GM23338 (cell line): ENCODE data around the gene RAD51B. TPM values are rescaled to one million over a fixed set of nuclear protein-coding genes. Genes with fewer than 3 reads are reported as not detected.

Experiments
- ATAC-seq: fragments of 200-7000 bp; cut with Tn5 transposase; 3 replicates; pipeline ENCODE4 v1.9.1; 2020
- DNase-seq: peaks from one replicate; pipeline ENCODE4 v3.0.0-alpha.2; 2015; ENCODE audit warnings: low spot score
- H2AFZ ChIP-seq: fragments of 200-600 bp; sonication (generic); 2 replicates; pipeline ENCODE4 v1.8.0; 2016; ENCODE audit warnings: antibody characterized with exemption, mild to moderate bottlenecking, moderate library complexity
- H3F3A ChIP-seq: fragments of 200-600 bp; sonication (generic); replicated peaks from 2 replicates; pipeline ENCODE4 v1.8.0; 2017; ENCODE audit warnings: antibody characterized with exemption, mixed run types, low read depth
- H3K27ac ChIP-seq: fragments of 200-600 bp; sonication (generic); 2 replicates; pipeline ENCODE4 v1.6.1; 2016; ENCODE audit warnings: low read depth
- H3K27me3 ChIP-seq: fragments of 200-600 bp; sonication (generic); 2 replicates; pipeline ENCODE4 v1.8.0; 2016; ENCODE audit warnings: mild to moderate bottlenecking, mixed run types, moderate library complexity; ENCODE audit not compliant: insufficient read depth
- H3K36me3 ChIP-seq: fragments of 200-600 bp; sonication (generic); 2 replicates; pipeline ENCODE4 v1.8.0; 2016; ENCODE audit warnings: mild to moderate bottlenecking; ENCODE audit not compliant: insufficient read depth
- H3K4me1 ChIP-seq: fragments of 200-600 bp; sonication (generic); 2 replicates; pipeline ENCODE4 v1.8.0; 2016; ENCODE audit warnings: mild to moderate bottlenecking, moderate library complexity; ENCODE audit not compliant: insufficient read depth
- H3K4me2 ChIP-seq: fragments of 200-600 bp; sonication (generic); 2 replicates; pipeline ENCODE4 v1.7.1; 2017; ENCODE audit warnings: mixed run types
- H3K4me3 ChIP-seq: fragments of 200-600 bp; sonication (generic); 2 replicates; pipeline ENCODE4 v1.6.1; 2016; ENCODE audit warnings: mixed run types
- H3K79me2 ChIP-seq: fragments of 200-600 bp; sonication (generic); replicated peaks from 2 replicates; pipeline ENCODE4 v1.8.0; 2017; ENCODE audit warnings: mild to moderate bottlenecking; ENCODE audit not compliant: insufficient read depth
- H3K9me2 ChIP-seq: fragments of 200-600 bp; sonication (generic); 2 replicates; pipeline ENCODE4 v1.8.0; 2017; ENCODE audit not compliant: insufficient read depth
- H4K20me1 ChIP-seq: fragments of 200-600 bp; sonication (generic); replicated peaks from 2 replicates; pipeline ENCODE4 v1.8.0; 2017; ENCODE audit warnings: mild to moderate bottlenecking; ENCODE audit not compliant: insufficient read depth
- H3K27ac Mint-ChIP-seq: 2 replicates; pipeline ENCODE4 v1.8.0; 2020; ENCODE audit warnings: inconsistent platforms, mild to moderate bottlenecking, moderate library complexity, mixed read lengths
- H3K27me3 Mint-ChIP-seq: 3 replicates; pipeline ENCODE4 v1.8.0; 2022; ENCODE audit warnings: low read depth, mild to moderate bottlenecking, moderate library complexity, mixed read lengths, inconsistent platforms; ENCODE audit not compliant: insufficient read depth, poor library complexity
- H3K36me3 Mint-ChIP-seq: 3 replicates; pipeline ENCODE4 v1.8.0; 2021; ENCODE audit warnings: low read depth, mild to moderate bottlenecking, inconsistent platforms, moderate library complexity, mixed read lengths
- H3K4me1 Mint-ChIP-seq: 3 replicates; pipeline ENCODE4 v1.8.0; 2020; ENCODE audit warnings: mild to moderate bottlenecking, inconsistent platforms, mixed read lengths
- H3K4me3 Mint-ChIP-seq: 3 replicates; pipeline ENCODE4 v1.8.0; 2021; ENCODE audit warnings: moderate library complexity, mild to moderate bottlenecking, inconsistent platforms, mixed read lengths
- H3K9me3 Mint-ChIP-seq: 3 replicates; pipeline ENCODE4 v1.8.0; 2020; ENCODE audit warnings: moderate library complexity, mild to moderate bottlenecking, inconsistent platforms, mixed read lengths
- CREB1 ChIP-seq: fragments of 250-450 bp; sonication (Bioruptor Pico); IDR thresholded peaks from 2 replicates; pipeline ENCODE4 v1.5.0; 2020; ENCODE audit warnings: low read depth, mild to moderate bottlenecking, moderate library complexity
- CTCF ChIP-seq, 2 experiments: fragments of 200-600 bp in 1 of 2; sonication (generic) in 1 of 2; conservative IDR thresholded peaks; 2 replicates each; pipeline versions ENCODE4 v1.5.1 to v1.6.1; 2016 to 2017; ENCODE audit warnings: antibody characterized with exemption in 2 of 2, low read depth in 2 of 2, mild to moderate bottlenecking in 2 of 2, moderate library complexity in 1 of 2
- ETS1 ChIP-seq: IDR thresholded peaks from 2 replicates; pipeline ENCODE4 v1.6.1; 2016; ENCODE audit warnings: antibody characterized with exemption
- EZH2 ChIP-seq: fragments of 200-600 bp; sonication (generic); IDR thresholded peaks from one replicate; pipeline ENCODE4 v1.8.0; 2017; ENCODE audit warnings: antibody characterized with exemption, mild to moderate bottlenecking, low read depth; ENCODE audit not compliant: unreplicated experiment
- EZH2phosphoT487 ChIP-seq: fragments of 200-600 bp; sonication (generic); IDR thresholded peaks from one replicate; pipeline ENCODE4 v1.8.1; 2018; ENCODE audit warnings: antibody characterized with exemption; ENCODE audit not compliant: unreplicated experiment
- JUNB ChIP-seq: IDR thresholded peaks from one replicate; pipeline ENCODE4 v1.6.1; 2016; ENCODE audit warnings: antibody characterized with exemption; ENCODE audit not compliant: unreplicated experiment
- NANOG ChIP-seq: IDR thresholded peaks from 2 replicates; pipeline ENCODE4 v1.6.1; 2016; ENCODE audit warnings: antibody characterized with exemption, borderline replicate concordance
- POLR2AphosphoS5 ChIP-seq: IDR thresholded peaks from 2 replicates; pipeline ENCODE4 v1.6.1; 2016; ENCODE audit warnings: antibody characterized with exemption, low read depth
- REST ChIP-seq: IDR thresholded peaks from one replicate; pipeline ENCODE4 v1.6.1; 2018; ENCODE audit warnings: antibody characterized with exemption; ENCODE audit not compliant: unreplicated experiment
- STAT1 ChIP-seq: IDR thresholded peaks from one replicate; pipeline ENCODE4 v1.6.1; 2016; ENCODE audit warnings: antibody characterized with exemption; ENCODE audit not compliant: unreplicated experiment
- ZNF114 ChIP-seq: fragments of 250-450 bp; sonication (Bioruptor Pico); IDR thresholded peaks from 2 replicates; pipeline ENCODE4 v1.5.0; 2020; ENCODE audit warnings: mild to moderate bottlenecking, moderate library complexity
- ZNF331 ChIP-seq: fragments of 250-450 bp; sonication (Bioruptor Pico); IDR thresholded peaks from 2 replicates; pipeline ENCODE4 v1.5.0; 2020; ENCODE audit warnings: low read depth, mild to moderate bottlenecking, moderate library complexity
- ZNF462 ChIP-seq: fragments of 250-450 bp; sonication (Bioruptor Pico); IDR thresholded peaks from 2 replicates; pipeline ENCODE4 v1.5.0; 2020; ENCODE audit warnings: mild to moderate bottlenecking, moderate library complexity
- polyA plus RNA-seq: library from polyadenylated mRNA; unstranded; fragments of >200 nt; fragmentation: Nextera tagmentation; extraction: Ambion mirVana; gene quantifications from 2 replicates; pipeline ENCODE4 v1.2.1, GENCODE V29; 2016
- total RNA-seq: library from RNA; depleted of rRNA; stranded (reverse); fragments of >200 nt; shearing (Covaris generic); gene quantifications from 2 replicates; pipeline ENCODE4 v1.2.3, GENCODE V29; 2014

The RAD51B gene
- total and polyA plus RNA-seq, 2 experiments from 2014 or later: 15.7 to 29.1 TPM

GRCh38 chr14:68016255-68016914 lies 196.8 kb downstream of the RAD51B start:
- H3K27me3 ChIP-seq: no peaks in the 10 kb centered on the region
- peaks cover 5% of the 10 kb centered on the region; the same call in 2 of the 3 replicates for H3K4me1 Mint-ChIP-seq
- H3K27ac Mint-ChIP-seq: no peak overlapping the region
- H3K4me3 ChIP-seq: no peak overlapping the region
- H2AFZ ChIP-seq: no peak overlapping the region
- ATAC-seq: no peak
- no peak for TF ChIP-seq STAT1
- TF ChIP-seq ZNF331 (CRISPR knock-in tag): no peak
- no peak for TF ChIP-seq ZNF462 (CRISPR knock-in tag)
- no peak for TF ChIP-seq CREB1 (CRISPR knock-in tag)
- TF ChIP-seq EZH2: no peak
- no peak for TF ChIP-seq POLR2AphosphoS5
- no peak for TF ChIP-seq CTCF (conservative IDR thresholded peaks at IDR 0.05; ENCODE audit: low read depth in 2 of 2)
- TF ChIP-seq NANOG: no peak
- no peak for TF ChIP-seq EZH2phosphoT487
- no peak for TF ChIP-seq ZNF114 (CRISPR knock-in tag)
- no peak for TF ChIP-seq ETS1
- no peak for TF ChIP-seq JUNB
- TF ChIP-seq REST: no peak
- H3K36me3 ChIP-seq: no peaks in the 10 kb centered on the region; the same call in 1 of the 2 replicates
- no peaks in the 10 kb centered on the region for H3K4me1 ChIP-seq
- H3K9me3 Mint-ChIP-seq: peaks cover 8% of the 10 kb centered on the region
- H3K79me2 ChIP-seq: no peaks in the 10 kb centered on the region
- H3F3A ChIP-seq: no peaks in the 10 kb centered on the region
- no peak for DNase-seq
- H3K27me3 Mint-ChIP-seq: no peaks in the 10 kb centered on the region
- no peak overlapping the region for H3K27ac ChIP-seq
- no peaks in the 10 kb centered on the region for H3K9me2 ChIP-seq
- H4K20me1 ChIP-seq: no peaks in the 10 kb centered on the region
- H3K4me2 ChIP-seq: no peak overlapping the region
- H3K36me3 Mint-ChIP-seq: peaks cover 12% of the 10 kb centered on the region
- no peak overlapping the region for H3K4me3 Mint-ChIP-seq
